NT2/D1 (cell line): ENCODE measurements around the gene SERPINB12.

Experiments used
- SUZ12 ChIP-seq: IDR thresholded peaks from 2 replicates; pipeline ENCODE4 v1.6.1; 2011; ENCODE audit not compliant: insufficient read length, insufficient read depth; ENCODE audit errors: extremely low read depth
- YY1 ChIP-seq: IDR thresholded peaks from 2 replicates; pipeline ENCODE4 v1.6.1; 2011; ENCODE audit not compliant: insufficient read length, insufficient read depth
- ZNF274 ChIP-seq: IDR thresholded peaks from 2 replicates; pipeline ENCODE4 v1.6.1; 2011; ENCODE audit warnings: mild to moderate bottlenecking, low read depth, low read length

- TF ChIP-seq ZNF274 (no peak), YY1 (no peak), SUZ12 (no peak)
Measured at GRCh38 chr18:63617915-63618234, 75.7 kb downstream of the SERPINB12 start.
